NCI-H1417 treated with DMSO at 0.1 percent for 48 hours (cell line): ENCODE results near the gene SMIM12.
A peak's percentile ranks its signal among the peaks of the same experiment; 100 is the strongest.
"Not testable (repeated sequence)": the region's sequence is repeated elsewhere in the genome, so short reads cannot be mapped to it uniquely, and the experiment has no call there.

Experiments
- DNase-seq: peaks from one replicate; lab custom pipeline; 2025; lab: John Stamatoyannopoulos, UW

The SMIM12 gene

DNA sequence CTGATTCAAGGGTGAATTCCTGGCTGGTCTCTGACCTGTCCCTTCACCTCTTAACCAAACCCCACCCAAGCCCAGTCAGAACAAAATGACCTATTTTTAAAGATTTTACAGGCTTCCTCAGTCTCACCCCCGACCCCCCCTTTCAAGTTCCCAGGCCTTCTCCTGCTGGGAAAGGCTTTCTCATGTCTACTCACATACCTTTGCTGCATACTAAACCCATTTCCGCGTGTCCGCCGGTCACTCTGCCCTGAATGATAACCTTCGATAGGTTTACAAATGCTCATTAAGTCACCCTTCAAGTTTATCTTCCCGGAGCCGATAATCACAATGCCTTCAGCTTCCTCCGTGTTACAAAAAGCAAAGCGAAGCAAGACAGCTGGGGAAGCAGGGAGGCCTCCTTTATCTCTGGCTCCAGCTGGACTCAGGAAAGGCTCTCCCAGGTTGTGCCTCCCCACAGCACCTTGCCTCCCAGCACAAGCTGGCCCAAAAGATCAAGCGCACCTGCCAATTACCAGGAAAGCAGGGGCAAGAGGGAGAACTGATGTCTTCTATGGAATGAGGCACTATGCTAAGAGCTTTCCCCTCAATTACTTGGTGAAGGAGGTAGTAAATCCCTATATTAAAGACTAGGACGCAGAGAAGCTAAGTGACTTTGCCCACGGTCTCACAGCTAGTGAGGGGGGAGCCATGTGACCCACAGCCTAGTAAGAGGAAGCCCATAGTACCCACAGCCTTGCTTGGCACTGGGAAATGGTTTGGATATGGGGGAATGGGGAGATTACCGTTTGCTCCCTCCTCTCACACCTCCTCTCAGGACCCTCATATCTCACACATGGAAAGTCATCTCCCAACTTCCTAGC lies 15.9 kb downstream of the SMIM12 start:
- DNase-seq: no peak

DNA sequence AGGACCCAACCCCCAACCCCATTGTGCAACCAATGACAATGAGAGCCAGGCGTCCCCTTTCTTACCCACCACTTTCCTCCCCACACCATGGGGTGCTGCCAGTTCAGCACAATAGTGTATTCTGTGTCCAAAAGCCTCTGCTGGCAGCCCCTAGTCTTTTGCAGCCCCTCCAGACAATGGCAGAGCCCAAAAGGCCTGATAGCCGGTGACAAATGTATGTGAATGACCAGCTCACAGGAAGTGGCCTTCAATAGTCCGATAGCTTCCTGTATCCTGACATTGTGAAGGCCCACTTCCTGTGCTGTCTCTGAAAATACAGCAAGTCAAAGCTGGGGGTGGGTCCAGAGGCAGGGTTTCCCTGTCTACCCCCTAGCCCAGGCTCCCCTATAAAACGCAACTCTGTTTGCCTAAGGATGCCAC lies 16.6 kb downstream of the SMIM12 start:
- DNase-seq: no peak

DNA sequence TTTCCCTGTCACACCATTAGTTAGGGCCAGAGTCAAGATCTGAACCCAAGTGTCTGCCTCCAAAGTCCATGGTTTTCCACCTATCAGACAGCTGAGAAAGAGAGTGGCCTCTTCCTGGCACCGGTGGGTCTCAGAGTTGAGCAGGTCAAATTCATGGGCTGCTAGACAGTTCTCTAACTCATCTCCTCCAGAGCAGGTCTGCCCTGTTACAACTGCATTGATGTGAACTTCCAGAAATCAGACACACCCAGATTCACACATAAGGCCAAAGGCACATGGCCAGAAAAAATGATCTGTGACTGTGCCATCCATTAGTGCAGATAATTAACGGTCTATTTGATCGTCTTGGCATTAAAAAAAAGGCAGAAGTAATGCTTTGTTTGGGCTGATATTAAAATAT lies 17.5 kb downstream of the SMIM12 start:
- DNase-seq: no peak

DNA sequence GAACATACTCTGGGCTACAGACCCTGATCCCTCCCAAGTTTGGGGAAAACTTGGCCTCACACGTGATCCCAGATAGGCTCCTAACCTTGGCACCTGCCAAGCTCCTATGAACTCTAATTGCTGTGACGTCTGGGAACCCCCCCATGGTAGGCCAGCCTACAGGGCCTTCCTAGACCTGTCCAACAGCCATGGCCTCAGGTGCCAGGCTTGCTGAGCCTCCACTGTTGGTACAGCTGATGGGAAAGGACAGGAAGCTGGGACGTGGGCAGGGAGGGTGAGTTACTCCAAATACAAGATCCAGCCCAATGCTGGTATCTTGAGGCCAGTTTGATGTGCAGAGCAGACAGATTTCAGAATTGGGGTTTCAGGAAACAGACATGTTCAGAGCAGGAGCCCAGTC lies 19.1 kb downstream of the SMIM12 start:
- no peak for DNase-seq

GRCh38 chr1:34839526-34840305 lies 19.8 kb downstream of the SMIM12 start:
- DNase-seq: no peak

DNA sequence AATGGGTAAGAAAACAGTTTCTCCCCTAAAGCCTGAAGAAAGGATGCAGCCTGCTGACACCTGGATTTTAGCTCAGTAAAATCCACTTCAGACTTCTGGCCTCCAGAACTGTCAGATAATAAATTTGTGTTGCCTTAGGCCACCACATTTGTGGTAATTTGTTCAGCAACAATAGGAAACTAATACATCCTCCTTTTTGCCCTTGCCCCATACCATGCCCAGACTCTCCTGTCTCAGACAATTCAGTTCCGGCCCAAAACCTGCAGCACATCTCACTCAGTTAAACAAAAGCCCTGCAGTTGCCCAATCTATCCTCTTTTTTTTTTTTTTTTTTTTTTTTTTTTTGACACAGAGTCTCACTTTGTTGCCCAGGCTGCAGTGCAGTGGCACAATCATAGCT lies 25.8 kb downstream of the SMIM12 start:
- no peak for DNase-seq

DNA sequence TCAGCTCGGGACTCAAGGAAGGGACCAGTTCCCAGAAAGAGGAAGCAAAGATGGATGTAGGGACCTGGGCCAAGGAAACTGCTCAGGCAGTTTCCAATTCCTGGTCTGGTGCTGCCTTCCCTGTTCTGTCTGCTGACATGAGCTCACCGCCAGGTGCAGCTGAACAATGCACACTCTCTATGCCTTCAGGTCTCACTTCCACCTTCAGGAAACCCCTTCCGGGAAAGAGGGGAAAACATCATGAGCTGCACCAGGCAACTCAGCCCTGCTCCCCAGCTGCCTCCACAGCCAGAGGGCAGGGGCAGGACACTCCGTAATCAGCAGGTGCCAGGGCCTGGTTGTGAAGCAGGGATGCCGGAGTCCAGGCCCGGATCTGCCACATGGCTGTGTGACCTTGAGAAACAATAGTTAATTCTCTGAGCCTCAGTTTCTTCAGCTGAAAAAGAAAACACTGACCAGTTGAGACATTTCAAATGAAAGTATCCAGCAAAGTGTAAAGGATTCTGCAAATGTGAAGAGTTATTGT lies 27.8 kb downstream of the SMIM12 start:
- no peak for DNase-seq

GRCh38 chr1:34829250-34829649 lies 30.3 kb downstream of the SMIM12 start:
- no peak for DNase-seq

DNA sequence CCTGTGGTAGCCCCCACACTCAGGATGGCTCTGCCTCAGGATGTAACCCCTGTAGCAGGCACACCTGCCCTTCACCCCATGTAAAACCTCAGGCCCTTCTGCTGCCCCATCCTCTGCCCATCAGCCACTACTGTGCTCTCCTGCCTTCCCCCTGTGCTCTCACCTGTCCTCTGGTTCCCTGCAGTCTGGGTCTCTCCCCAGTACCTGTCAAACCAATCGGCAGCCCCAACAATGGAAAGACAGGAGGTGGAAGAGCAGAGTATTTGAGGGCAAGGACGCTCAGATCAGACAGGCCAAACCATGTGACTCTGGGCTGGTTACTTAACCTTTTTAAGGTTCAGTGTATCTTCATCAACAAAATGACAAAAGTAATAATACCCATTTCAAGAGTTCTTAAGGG lies 30.9 kb downstream of the SMIM12 start:
- DNase-seq: no peak

DNA sequence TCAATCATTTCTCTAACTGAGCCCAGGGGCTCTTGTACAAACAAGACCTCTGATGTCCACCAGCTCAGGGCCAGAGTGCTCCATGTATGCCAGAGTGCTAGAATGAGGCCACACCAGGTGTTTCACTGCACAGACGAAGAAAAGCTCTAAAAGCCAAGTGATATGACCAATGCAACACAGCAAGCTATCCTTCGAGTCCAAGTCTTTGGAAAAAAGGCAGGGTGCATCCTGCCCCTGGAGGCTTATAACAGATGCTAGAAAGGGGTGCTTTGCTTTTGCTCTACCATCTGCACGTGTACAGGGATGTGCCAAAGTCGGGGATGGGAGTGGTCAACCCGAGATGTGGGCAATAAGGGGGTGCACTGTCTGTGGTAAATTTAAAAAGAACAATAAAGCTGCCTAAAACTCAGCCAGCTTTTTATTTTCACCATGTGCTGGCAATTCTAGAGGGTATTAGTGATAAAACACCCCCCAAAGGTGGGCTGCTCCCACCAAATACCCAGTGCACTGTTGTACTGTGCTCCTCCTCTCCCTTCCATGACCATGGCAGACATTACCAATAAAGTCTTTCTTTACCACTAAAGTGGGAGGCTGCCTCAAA lies 32.1 kb downstream of the SMIM12 start:
- no peak for DNase-seq

- DNase-seq: peak; percentile 4
These were observed 34.0 kb downstream of the SMIM12 start for GRCh38 chr1:34825455-34826091.

DNA sequence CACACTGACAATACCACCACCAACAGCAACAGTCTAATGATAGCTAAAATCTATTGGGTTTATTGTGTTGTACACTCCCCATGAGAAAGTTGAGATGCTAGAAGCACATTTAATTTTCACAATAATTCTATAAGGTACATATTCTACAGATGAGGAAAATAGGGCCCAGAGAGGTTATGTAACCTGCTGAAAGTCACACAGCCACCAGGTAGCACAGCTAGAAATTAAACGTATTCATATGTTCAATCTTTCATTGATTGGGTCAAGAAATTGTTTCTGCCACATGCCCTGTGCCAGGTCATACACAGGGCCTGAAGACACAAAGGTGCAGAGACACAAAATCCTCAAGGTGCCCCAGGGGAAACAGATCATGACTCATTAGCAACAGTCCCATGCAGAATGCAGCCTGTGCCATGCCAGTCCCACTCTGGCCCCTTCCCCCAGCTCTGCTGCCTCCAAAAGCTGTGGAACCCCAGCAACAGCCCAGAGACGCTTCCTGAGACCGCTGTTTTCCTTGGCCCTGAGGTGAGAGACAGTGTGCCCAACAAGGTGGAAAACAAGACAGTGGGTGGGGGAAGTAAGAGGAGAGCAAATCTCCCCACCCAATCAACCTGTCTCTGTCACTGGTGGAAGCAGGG lies 34.6 kb downstream of the SMIM12 start:
- no peak for DNase-seq

GRCh38 chr1:34822202-34822601 lies 37.3 kb downstream of the SMIM12 start:
- DNase-seq: no peak

DNA sequence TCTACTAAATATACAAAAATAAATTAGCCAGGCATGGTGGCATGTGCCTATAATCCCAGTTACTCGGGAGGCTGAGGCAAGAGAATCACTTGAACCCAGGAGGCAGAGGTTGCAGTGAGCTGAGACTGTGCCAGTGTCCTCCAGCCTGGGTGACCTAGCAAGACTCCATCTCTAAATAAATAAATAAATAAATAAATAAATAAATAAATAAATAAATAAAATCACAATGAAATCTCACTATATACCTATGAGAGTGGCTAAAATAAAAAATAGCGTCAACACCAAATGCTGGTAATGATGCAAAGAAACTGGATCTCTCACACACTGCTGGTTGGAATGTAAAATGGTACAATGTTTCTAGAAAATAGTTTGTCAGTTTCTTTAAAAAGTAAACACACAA lies 40.7 kb downstream of the SMIM12 start:
- not testable (repeated sequence) for DNase-seq

DNA sequence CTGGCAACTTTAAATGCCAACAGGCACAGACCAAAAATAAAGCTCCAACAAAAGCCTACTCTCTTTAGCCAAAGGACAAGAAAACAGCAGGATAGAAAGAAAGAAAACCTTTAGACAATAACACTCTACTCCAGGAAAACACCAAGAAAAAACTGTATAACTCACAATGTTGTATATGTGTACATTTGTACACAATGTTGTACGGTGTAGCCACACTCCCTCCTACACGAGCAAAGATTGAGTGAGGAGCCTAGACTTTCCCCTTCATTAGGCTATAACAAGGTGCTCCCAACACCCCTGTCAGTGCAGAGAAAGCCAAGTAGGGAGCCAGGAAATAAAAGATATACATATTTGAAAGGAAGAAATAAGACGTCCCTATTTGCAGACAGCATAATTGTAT lies 42.8 kb downstream of the SMIM12 start:
- no peak for DNase-seq

DNA sequence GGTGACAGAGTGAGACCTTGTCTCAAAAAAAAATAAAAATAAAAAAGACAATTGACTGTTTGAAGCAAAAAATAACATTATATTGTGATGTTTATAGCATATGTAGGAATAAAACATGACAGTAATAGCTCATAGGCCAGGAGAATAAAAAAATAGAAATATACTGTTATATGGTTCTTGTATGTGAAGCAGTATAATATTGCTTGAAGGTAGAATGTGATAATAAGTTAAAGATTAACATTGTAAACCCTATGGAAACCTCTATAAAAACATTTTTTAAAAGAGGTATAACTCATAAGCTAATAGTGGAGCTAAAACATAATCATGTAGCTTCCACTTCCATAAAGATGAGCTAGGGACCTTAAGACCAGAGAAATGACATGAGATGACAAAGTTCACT lies 43.2 kb downstream of the SMIM12 start:
- no peak for DNase-seq

GRCh38 chr1:34810781-34811180 lies 48.8 kb downstream of the SMIM12 start:
- DNase-seq: not testable (repeated sequence)

GRCh38 chr1:34808051-34808810 lies 51.3 kb downstream of the SMIM12 start:
- no peak for DNase-seq

DNA sequence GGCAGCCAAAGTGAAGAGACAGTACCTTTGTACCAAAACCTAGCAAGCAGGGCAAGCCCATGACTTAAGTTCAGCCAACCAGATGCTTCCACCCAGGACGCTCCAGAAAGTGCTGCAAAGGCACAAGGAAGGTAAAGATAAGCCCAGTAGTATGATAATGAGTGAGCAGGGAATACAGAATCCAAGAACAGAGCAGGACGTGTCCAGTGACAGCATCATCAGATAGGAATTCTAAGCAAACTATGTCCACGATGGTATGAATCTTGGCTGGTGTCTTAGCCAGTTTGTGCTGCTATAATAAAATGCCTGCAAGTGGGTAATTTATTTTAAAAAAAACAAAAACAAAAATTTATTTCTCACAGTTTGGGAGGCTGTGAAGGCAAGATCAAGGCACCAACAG lies 53.2 kb downstream of the SMIM12 start:
- no peak for DNase-seq

DNA sequence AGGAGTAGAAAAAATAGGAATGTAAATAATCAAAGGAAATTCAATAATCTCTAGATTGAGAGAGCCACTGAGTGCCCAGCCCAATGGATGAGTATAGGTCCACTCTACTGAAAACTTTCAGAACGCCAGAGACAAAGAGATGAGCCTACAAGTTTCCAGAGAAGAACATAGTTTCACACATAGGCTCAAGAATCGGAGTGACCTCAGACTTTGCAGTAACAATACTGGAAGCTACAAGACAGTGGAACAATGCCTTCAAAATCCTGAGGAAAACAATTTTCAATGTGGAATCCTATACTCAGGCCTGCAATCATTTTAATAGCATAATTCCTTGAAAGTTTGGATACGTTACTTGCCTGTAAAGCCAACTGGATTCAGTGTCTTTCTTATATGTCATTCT lies 55.8 kb downstream of the SMIM12 start:
- DNase-seq: no peak
